GM21447 (cell line): ENCODE measurements around the gene KCNK5.

Experiments
- ATAC-seq: cut with Tn5 transposase; IDR thresholded peaks from one replicate; pipeline ENCODE4 v1.9.1; 2021; ENCODE audit not compliant: unreplicated experiment

Gene KCNK5

DNA sequence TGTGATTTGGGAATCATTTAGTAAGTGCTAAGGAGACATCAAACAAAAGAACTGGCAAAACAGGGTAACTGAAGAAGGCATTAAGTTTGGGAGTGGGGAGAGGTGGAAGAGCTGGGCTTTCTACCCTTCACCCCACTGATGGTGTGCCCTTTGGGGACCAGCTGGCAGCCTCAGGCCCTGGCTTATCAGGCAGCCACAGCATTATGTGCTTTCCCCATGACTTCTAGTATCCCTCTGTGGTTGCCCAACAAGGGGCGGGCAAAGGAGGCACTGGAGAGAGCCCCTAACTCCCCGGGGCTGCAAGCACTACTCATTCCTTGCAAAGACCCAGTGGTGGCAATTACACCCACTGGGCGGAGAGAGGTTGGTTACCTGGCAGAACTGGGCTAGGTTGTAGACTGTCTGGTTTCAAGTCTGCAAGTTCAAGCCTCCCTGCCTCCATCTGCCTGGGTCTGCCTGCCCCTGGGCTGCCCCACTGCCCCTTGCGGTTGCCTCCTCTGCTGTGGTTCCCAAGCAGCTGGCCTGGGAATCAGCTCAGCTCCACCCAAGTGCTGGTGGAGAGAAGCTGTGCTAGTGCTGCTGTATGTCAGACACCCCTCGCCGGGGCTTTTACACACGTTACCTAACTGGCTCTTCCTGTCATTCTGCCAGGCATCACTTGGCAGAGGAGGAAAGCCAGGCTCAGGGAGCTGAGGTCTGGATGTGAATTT, 29.9 kb downstream of the KCNK5 start:
- ATAC-seq = no peak

DNA sequence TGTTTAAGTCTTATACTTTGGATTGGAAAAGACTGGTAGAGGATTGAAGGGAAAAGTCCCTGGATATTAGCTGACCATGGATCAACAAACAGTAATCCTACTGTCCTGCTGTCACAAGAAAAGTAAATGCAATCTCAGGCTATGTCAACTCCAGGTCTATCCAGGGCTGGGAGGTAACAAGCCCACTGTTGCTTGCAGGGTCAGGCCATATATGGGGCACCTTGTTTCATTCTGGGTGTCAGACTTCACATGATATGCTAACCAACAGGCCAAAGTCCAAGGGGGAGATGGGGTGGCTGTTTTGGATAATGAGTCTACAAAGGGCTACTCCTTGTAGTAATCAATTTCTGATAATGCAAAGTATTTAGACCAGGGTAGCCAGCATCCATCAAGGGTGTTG, 30.7 kb downstream of the KCNK5 start:
- no peak for ATAC-seq

DNA sequence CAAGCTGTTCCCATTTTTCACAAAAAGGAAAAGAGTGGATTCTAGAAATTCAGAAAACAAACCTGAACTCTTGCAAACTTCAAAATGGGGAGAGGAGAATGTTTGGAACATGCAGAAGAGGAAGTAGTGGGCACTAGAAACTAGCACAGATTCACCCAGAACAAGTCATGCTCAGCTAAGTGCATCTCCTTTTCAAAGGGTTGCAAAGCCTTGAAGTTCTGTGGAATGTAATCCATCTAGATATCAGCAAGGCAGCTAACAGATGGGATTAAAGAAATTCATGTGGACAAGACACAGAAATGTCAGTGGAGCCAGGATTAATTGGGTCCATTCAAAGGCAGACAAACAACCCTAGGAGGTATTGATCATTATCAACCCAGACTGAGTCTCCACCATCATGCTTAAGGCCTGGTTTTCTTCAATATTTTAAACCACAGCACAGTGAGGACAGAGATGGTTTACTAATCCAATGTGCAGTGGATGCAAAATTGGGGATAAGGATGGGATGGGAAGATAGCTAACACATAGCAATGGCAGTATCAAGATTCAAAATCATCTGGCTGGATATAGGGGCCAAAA, 31.3 kb downstream of the KCNK5 start:
- no peak for ATAC-seq

DNA sequence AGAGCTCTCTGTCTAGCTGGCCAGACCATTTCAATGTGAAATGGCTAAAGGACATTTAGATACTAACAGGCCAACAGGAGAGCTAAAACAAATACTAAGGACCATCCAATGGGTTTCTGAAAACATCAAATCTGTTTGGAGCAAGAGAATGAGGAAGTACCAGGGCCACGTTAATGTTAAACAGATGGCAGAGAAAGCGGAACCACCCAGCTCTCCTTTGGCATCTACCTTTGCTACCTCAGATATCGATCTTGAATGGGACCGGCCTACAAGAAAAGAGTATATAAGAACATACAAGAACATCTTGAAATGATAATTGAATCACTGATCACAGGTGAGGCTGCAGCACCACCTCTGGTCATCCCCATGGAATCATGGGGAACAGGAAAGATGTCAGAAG, 31.8 kb downstream of the KCNK5 start:
- ATAC-seq = no peak

DNA sequence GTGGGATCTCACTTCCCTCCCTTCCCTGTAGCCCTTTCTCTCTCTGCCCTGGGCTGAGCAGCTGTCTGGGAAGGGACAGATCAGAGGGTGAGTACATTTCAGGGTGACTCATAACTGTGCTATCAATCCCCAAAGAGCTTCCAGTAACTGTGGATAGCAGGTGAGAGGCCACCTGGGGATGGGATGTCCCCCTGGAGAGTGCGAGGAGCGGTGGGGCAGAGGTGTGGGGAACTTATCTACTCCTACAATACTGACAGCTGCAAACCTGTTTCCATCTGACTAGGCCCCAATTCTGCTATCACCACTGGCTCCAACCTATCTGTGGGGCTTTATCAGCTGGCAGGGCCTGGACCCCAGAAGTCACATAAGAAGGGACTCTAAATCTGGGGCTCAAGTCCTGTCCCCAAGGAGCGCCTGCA, 32.6 kb downstream of the KCNK5 start:
- ATAC-seq = no peak

DNA sequence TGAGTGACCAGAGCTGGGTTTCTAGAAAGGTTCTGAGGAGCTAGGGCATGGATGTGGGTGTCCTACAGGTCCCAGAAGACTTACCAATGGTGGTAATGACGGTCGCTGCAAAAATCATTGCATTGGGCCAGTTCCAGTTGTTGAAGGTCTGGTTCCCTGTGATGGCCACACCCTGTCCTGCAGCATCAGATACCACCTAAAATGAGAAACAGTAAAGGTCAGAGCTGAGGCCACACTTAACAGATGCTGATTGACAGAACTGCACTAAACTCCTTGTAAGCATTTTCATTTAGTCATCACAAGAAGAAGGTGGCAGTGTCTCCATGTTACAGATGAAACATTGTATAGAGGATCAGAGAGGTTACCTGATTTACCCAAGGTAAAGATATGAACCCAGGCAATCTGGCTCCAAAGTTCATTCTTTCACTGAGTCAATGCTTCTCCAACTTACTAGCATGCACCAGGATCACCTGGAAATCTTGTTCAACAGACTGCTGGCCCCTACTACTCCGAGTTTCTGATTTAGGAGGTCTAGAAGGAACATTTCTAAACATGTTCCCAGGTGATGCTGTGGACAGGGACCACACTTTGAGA, 33.4 kb downstream of the KCNK5 start:
- no peak for ATAC-seq

DNA sequence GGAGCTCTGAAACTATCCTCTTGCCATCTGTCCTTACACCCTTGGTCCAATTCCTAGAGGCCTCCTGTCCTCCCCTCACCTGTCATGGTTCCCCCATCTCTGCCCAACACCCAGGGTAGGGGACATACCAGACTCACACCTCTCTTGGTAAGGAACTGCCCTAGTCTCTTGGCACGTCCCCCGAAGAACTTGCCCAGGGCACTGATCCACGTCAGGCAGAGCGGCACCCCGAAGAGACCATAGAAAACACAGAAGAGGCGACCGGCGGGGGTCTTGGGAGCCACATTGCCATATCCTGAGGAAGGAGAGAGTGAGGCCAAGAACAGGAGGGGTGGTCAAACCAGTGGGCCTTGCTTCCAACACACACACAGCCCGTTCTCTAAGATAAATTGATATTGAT, 34.8 kb downstream of the KCNK5 start:
- no peak for ATAC-seq

DNA sequence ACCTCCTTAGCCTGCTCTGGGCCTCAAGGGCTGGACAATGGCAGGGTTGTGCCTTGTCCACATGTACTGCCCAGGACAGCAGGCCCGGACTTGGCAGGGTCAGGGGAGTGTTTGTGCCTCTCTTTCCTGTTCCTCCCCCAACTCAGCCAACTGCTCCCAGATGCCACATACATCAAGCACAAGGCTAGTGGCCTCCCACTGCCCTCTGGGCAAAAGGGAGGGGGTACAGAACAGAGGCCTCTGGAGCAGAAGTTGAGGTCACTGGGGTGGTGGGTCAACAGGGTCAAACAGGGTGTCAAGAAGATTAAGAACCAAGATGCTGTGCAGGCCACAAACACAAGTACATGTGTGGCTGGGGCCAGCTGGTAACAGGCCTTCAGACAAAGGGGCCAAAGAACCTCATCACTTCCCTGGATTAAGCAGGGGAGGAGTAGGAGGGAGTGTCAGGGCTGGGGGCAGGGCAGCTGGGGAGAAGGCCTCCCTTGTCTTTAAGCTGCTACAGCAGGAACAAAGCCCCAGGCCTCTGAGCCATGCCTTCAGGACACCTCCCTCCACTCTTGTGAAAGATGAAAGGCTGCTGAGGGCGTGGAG, 36.0 kb downstream of the KCNK5 start:
- no peak for ATAC-seq

DNA sequence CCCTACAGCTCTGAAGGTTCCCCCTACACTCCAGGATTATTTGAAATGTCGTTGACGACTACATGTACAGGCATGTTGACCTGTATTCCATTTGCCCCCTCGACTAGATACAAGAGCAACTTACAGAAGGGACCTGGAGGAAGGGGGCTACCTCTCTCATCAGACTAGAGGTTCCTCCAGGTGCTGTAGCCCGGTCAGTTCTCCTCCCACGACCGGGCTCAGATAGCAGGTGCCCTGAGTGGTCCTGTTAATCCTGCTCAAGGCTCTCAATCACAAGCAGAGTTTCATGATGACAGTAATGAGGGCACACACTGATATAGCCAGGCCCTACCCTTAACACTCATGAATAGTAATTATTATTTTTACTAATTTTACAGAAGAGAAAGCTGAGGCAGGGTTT, 36.5 kb downstream of the KCNK5 start:
- ATAC-seq = no peak

DNA sequence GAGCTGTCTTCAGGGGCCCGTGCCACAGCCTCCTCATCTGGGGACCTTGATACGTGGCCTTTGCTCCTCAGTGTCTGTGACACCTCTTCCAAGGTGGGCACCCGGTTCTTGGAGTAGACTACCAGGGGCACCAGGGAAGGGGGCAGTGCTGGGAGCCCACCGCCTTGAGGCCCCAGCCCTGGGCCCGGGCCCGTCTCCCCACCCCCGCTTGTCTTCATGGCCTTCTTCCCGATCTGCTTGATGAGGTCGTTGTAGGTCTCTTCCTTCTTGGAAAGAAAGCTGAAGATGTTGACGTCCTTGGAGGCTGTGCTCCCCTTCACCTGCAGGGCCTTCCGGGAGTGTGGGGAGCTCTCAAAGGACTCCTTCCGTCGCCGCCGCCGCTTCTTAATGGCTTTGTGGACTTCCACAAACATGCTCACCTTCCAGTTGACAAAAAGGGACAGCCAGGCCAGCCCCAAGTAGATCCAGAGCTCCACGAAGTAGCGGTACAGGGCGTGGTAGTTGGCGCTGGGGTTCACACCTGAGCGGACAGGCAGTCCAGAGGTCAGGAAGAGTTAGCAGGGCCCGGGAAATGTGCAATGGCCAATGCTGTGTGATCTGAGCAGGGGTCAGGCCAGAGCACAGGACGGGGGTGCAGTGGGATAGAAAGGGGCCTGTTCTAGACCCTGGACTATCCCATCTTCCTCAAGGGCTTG, 37.9 kb downstream of the KCNK5 start:
- ATAC-seq = no peak

DNA sequence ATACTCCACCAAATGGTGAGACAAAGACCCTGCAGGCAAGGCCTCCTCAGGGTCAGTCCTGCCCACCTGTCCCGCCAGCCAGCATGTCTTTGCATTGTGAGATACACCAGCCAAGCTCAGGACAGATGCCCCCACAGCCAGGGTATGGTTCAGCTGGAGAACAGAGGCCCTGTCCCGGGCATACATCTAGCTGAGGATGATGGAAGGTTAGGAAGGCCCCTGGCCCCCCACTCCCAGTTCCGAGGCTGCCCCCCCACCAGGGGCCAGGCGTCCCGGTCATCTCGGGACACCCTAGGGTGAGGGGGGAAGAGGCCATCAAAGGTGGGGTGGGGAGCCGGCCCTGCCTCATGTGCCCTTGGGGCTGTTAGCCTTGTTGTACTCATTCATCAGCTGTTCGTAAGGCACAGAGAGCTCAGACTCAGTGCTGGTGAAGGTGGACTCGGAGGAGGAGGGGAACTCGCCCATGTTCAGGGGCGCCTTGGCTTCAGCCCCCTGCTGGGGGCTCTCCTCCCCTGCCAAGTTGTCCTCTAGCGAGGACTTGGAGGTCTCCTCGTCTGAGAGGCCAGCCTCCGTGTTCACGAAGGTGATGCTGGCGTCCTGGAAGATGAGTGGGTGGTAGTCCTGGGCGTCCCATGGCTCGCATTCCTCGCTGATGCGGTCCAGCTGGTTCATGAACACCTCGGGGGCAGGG, 38.6 kb downstream of the KCNK5 start:
- ATAC-seq = no peak

DNA sequence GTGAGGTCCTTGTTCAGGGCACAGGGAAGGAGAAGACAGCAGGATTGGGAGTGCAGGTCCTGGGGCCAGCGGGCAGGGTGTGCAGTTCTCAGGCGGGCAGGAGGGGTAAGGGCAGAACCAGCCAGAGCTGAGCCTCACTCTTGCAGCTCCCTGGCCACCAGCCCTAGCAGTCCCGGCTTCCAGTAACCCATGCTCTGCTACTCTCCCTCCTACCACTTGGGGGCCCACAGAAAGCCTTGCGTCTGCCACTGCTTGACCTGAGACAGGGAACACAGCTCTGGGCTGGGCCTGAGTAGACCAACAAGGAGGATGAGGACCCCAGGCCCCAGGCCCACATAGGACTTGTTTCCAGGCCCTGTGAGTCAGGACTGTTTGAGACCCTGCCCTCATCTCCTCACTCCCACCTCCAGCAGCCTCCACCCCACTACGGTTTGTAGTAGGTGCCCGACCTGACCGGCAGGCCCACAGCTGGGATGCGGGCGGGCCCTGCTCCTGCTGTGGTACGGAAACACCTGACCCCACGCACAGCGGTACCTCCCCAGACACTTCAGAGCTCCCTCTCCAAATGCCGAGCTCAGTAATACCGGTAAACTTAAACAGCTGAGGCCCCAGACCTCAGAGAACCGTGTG, 39.2 kb downstream of the KCNK5 start:
- no peak for ATAC-seq

DNA sequence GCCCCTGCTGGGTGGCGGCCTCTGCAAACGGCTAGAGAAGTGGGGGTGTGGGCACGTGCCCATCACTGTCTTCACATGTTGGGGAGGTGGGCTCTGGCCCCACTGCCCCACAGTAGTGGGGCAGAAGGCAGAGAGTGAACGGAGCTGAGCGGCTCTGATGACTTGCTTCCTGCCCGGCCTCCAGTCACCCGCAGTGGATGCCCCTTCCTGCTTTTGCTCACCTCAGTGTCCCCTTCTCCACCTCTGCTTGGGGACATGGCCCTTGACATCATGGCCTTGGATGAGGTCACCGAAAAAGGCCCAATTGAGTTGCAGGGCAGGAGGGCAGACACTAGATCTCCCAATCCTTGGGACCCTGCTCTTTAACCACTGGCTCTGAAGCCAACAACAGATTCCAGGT, 40.1 kb downstream of the KCNK5 start:
- no peak for ATAC-seq

DNA sequence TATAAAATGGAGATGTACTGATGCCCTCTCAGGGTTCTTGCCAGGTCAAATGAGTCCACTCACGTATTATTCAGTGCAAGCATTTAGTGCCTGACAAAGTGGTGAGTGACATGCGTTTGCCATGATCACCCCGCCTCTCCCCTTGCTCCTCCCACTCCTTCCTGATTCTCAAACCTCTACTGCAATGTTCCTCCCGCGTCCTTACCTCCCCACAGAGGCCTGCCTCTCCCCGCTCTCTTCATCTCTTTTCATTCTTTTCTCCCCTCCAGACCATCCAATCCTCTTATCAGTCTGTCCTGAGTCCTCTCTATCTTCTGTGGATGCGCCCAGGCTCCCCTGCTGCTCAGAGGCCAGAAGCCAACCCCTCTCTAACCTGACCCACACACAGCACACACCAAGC, 40.7 kb downstream of the KCNK5 start:
- ATAC-seq = no peak

DNA sequence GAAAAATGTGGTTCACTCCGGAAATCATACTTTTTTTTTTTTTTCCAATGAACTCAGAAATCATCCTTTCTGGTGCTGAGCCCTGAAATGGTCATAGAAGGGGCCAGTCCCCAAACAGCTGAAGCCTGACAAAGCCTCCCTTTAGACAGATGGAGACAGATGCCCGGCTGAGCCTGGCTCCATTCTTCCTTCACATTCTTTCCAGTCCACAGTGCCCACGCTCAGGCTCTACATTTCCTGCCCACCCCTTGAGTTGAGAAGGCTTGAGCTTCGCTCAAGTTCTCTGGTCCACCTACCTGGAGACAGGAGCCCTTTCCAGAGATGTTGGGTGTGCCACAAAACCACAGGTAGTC, 41.2 kb downstream of the KCNK5 start:
- ATAC-seq = no peak

DNA sequence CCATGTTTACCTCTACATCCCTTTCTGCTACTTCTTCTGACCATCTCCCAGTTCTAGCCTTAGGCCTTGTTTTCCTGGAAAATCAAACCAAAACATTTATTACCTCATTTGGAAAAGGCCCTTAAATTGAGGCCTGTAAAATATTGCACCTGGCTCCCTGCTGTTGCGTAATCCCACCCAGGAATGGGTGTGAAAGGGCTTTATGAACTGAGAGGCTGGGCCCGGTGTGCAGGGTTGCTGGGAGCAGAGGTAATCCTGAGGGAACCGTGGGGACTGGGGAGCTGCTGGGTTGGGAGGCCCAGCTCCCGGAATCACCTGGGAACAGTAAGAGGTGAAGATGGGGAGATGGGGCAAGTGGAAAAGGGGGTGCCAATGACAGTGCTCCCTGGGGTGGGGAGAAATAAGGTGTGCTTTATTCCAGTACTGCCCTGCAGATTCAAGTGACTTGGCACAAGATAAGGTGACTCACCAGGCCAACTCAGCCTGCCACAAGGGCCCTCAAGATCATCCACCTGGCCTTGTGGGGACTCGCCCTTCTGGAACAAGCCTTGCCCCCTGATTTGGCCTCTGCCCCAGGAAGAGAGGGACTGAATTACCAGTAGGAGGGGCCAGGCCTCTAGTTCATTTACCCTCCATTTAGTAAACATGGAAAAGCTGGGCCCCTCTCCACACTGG, 44.2 kb downstream of the KCNK5 start:
- no peak for ATAC-seq

DNA sequence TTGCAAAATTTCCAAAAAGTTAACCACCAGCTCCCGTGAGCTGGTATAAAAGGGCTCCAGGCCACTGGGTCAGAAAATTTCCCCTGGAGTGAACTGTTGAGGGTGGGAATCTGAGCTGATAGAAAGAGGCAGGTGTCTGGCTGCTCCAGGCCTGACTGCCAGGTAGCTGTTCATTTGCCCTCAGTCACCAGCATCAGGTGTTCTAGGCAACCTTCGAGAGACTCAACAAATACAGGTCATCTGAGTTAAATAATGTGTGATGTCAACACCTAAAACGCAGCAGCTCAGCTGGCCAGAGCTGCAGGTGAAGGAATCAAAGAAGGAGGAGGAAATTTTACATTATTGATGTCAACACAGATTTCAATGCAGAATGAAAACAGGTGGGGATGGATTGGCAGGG, 46.7 kb downstream of the KCNK5 start:
- no peak for ATAC-seq

DNA sequence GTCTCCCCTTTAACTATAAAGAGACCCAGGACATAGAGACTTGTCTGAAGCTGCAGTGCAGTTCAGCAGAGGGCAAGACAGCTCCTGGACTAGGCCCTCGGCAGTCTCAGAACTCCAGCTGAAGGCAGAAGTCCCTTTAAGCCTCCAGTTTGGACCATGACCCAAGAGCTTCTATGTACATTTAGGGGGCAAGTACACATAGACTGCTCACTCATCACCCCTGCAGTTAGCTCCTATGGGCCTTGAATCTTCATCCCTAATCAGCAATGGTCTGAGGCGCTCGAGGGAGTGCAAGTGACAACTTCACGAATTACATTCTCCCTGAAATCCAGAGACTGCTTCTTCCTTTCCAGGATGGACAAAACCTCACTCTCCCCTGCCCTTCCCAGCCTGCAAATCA, 47.4 kb downstream of the KCNK5 start:
- no peak for ATAC-seq

DNA sequence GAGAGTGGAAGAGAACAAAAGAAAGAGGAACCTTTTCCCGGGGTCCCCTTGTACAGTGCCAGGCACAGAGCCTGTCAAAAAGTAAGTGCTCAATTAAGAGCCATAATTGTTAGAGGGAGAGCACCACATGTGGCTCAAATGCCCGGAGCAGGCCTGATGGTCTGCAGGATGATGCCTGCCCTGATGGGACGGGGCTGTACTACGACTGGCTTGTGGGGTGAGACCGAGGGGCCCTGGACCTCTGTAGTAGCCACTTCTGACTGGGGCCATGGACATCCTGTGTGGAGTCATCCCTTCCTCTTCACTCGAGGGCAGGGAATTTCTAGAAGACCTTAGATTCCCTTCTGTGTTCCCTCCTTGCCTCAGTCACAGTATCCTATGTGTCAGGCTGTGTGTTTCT, 47.9 kb downstream of the KCNK5 start:
- no peak for ATAC-seq

DNA sequence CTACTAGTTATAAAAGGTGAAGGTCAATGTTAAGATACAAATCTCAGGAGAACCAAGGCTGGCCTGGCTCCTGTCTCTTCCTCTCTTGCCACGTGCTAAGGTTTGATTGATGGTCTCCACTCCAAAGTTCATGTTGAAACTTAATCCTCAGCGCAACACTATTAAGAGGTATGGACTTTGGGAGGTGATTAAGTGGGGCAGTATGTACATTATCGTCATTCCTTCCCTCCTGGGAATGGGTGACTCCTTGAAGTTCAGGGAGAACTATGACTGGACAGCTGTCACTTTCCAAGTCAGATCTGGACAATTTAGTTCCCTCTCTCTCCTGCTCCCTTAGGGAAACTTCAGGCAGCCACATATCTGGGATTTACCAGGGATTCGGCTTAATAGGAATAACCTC, 50.5 kb downstream of the KCNK5 start:
- ATAC-seq = no peak
